Keratinocyte (primary cell): Measurements from ENCODE around the gene UBE2O. TPM values are rescaled to one million over a fixed set of nuclear protein-coding genes. Genes with fewer than 3 reads are reported as not detected.

Experiments used
- DNase-seq: peaks from one replicate; pipeline ENCODE4 v3.0.0-alpha.2; 2011; ENCODE audit warnings: low read depth, missing footprints, low spot score
- FAIRE-seq: peaks from 2 replicates; lab custom pipeline; 2011; peaks lifted over from hg19 to GRCh38; lab: Jason Lieb, UNC
- H2AFZ ChIP-seq: 2 replicates; pipeline ENCODE4 v1.6.0; 2012; ENCODE audit warnings: low read length, control low read depth, inconsistent platforms; ENCODE audit not compliant: control insufficient read depth
- H3K27ac ChIP-seq: 2 replicates; pipeline ENCODE4 v1.5.1; 2011; ENCODE audit warnings: low read length; ENCODE audit not compliant: control insufficient read depth, insufficient read depth
- H3K27me3 ChIP-seq: 3 replicates; pipeline ENCODE4 v1.6.0; 2011; ENCODE audit warnings: low read length; ENCODE audit not compliant: control insufficient read depth, insufficient read depth; ENCODE audit errors: extremely low read depth
- H3K36me3 ChIP-seq, 2 experiments: 2 replicates in 1 of 2; 3 replicates in 1 of 2; pipeline ENCODE4 v1.5.1; 2011; ENCODE audit warnings: low read length in 2 of 2, mild to moderate bottlenecking in 1 of 2; ENCODE audit not compliant: control insufficient read depth in 2 of 2, insufficient read depth in 2 of 2; ENCODE audit errors: extremely low read depth in 1 of 2
- H3K4me1 ChIP-seq: 3 replicates; pipeline ENCODE4 v1.5.1; 2011; ENCODE audit warnings: low read length; ENCODE audit not compliant: control insufficient read depth, insufficient read depth; ENCODE audit errors: extremely low read depth
- H3K4me2 ChIP-seq: 3 replicates; pipeline ENCODE4 v1.6.0; 2011; ENCODE audit warnings: low read depth, low read length; ENCODE audit not compliant: control insufficient read depth, insufficient read depth; ENCODE audit errors: extremely low read depth
- H3K4me3 ChIP-seq, 3 experiments: fragments of 200-600 bp in 1 of 3; sonication (generic) in 1 of 3; 2 replicates in 2 of 3; 3 replicates in 1 of 3; pipeline ENCODE4 v1.5.1; 2011 to 2016; ENCODE audit warnings: low read length in 3 of 3, mild to moderate bottlenecking in 3 of 3, control low read depth in 2 of 3, inconsistent platforms in 1 of 3, low read depth in 1 of 3, mixed read lengths in 1 of 3, mixed run types in 1 of 3, moderate library complexity in 1 of 3; ENCODE audit not compliant: control insufficient read depth in 2 of 3, insufficient read depth in 2 of 3; ENCODE audit errors: extremely low read depth in 1 of 3
- H3K79me2 ChIP-seq: 2 replicates; pipeline ENCODE4 v1.6.0; 2012; ENCODE audit warnings: low read length; ENCODE audit not compliant: control insufficient read depth, insufficient read depth
- H3K9ac ChIP-seq: 3 replicates; pipeline ENCODE4 v1.6.0; 2011; ENCODE audit warnings: low read length; ENCODE audit not compliant: control insufficient read depth, insufficient read depth; ENCODE audit errors: extremely low read depth
- H3K9me1 ChIP-seq: 3 replicates; pipeline ENCODE4 v1.6.0; 2011; ENCODE audit warnings: low read length; ENCODE audit not compliant: control insufficient read depth, insufficient read depth; ENCODE audit errors: extremely low read depth
- H3K9me3 ChIP-seq: 2 replicates; pipeline ENCODE4 v1.5.1; 2012; ENCODE audit warnings: low read depth, low read length; ENCODE audit not compliant: control insufficient read depth
- H4K20me1 ChIP-seq: 3 replicates; pipeline ENCODE4 v1.6.0; 2011; ENCODE audit warnings: low read length; ENCODE audit not compliant: control insufficient read depth, insufficient read depth; ENCODE audit errors: extremely low read depth
- CTCF ChIP-seq, 3 experiments: IDR thresholded peaks in 1 of 3; conservative IDR thresholded peaks in 1 of 3; optimal IDR thresholded peaks in 1 of 3; 2 replicates in 2 of 3; 3 replicates in 1 of 3; pipeline versions ENCODE3 to v1.5.1; 2011; ENCODE audit warnings: low read length in 3 of 3, mild to moderate bottlenecking in 3 of 3, moderate library complexity in 2 of 3, control low read depth in 1 of 3, inconsistent platforms in 1 of 3; ENCODE audit not compliant: insufficient read depth in 2 of 3; ENCODE audit errors: extremely low read depth in 1 of 3
- EZH2 ChIP-seq: IDR thresholded peaks from one replicate; pipeline ENCODE4 v1.6.1; 2012; ENCODE audit warnings: inconsistent platforms, mild to moderate bottlenecking, low read length, moderate library complexity
- dilution Hi-C: fragments of 300-500 bp; cut with MboI; formaldehyde crosslinking; loops from one replicate; pipeline ENCODE4 v1.7.0; 2020; ENCODE audit warnings: low sequenced_read_pairs; ENCODE audit not compliant: extremely low pct_ligation_motif_present
- polyA plus RNA-seq, 5 experiments: library from polyadenylated mRNA; depleted of rRNA in 3 of 5; stranded (reverse) in 3 of 5; stranded (forward) in 1 of 5; unstranded in 1 of 5; fragments of >200 nt; gene quantifications; 1 replicate in 1 of 5; 2 replicates in 3 of 5; 3 replicates in 1 of 5; pipeline versions ENCODE4 v1.2.1 to v1.2.3, GENCODE V29; 2011 to 2012; ENCODE audit warnings: missing spikeins in 2 of 5, low read depth in 1 of 5, low replicate concordance in 1 of 5

The UBE2O gene
- polyA plus RNA-seq, 1 donor (not counting 4 experiments of a cell fraction or from before 2014, with no cell fraction given) = 10.9 TPM

- no peak overlapping the region for H3K9ac ChIP-seq
- no peaks in the 10 kb centered on the region for H3K27me3 ChIP-seq
- H3K9me1 ChIP-seq = no peaks in the 10 kb centered on the region
- no peaks in the 10 kb centered on the region for H3K9me3 ChIP-seq
- H4K20me1 ChIP-seq = no peaks in the 10 kb centered on the region
- H3K27ac ChIP-seq = no peak overlapping the region
- no peak overlapping the region for H3K4me2 ChIP-seq
- no peaks in the 10 kb centered on the region for H3K4me1 ChIP-seq
- no peak overlapping the region for H2AFZ ChIP-seq
- FAIRE-seq (no peak), DNase-seq (no peak)
- TF ChIP-seq EZH2 = no peak
- TF ChIP-seq CTCF (optimal IDR thresholded peaks at IDR 0.05 in 1 of 3, IDR thresholded peaks at IDR 0.05 in 1 of 3, conservative IDR thresholded peaks at IDR 0.05 in 1 of 3; ENCODE audit: extremely low read depth in 1 of 3, insufficient read depth in 2 of 3, low read length in 3 of 3) = no peak
- no peaks in the 10 kb centered on the region for H3K79me2 ChIP-seq
- no peak overlapping the region for H3K4me3 ChIP-seq
- peaks cover 11 to 50% of the 10 kb centered on the region in 2 experiments for H3K36me3 ChIP-seq
- dilution Hi-C loops = no loop called here
These were observed 21.3 kb upstream of the UBE2O start for GRCh38 chr17:76474238-76474637.

- H3K36me3 ChIP-seq = peaks cover 9 to 50% of the 10 kb centered on the region in 2 experiments
- no peaks in the 10 kb centered on the region for H3K27me3 ChIP-seq
- no peaks in the 10 kb centered on the region for H3K9me3 ChIP-seq
- H3K27ac ChIP-seq = no peak overlapping the region
- H3K9me1 ChIP-seq = no peaks in the 10 kb centered on the region
- no peaks in the 10 kb centered on the region for H4K20me1 ChIP-seq
- dilution Hi-C loops = no loop called here
- H2AFZ ChIP-seq = no peak overlapping the region
- TF ChIP-seq EZH2 (no peak), CTCF (optimal IDR thresholded peaks at IDR 0.05 in 1 of 3, IDR thresholded peaks at IDR 0.05 in 1 of 3, conservative IDR thresholded peaks at IDR 0.05 in 1 of 3; ENCODE audit: extremely low read depth in 1 of 3, insufficient read depth in 2 of 3, low read length in 3 of 3) (peak; percentile 20 to 54 (median 49))
- H3K4me1 ChIP-seq = no peaks in the 10 kb centered on the region
- no peak overlapping the region for H3K9ac ChIP-seq
- H3K4me3 ChIP-seq = no peak overlapping the region
- DNase-seq (no peak), FAIRE-seq (no peak)
- no peaks in the 10 kb centered on the region for H3K79me2 ChIP-seq
- no peak overlapping the region for H3K4me2 ChIP-seq
These were observed 20.6 kb upstream of the UBE2O start for GRCh38 chr17:76473541-76473985.
